ENCODE data around the gene FAM135A.

- TF ChIP-seq EZH2 (IDR thresholded peaks at IDR 0.05; ENCODE audit: insufficient read depth, poor library complexity, severe bottlenecking): no peak
- TF ChIP-seq EZH2phosphoT487 (IDR thresholded peaks at IDR 0.05; ENCODE audit: insufficient read depth, low read depth): no peak
Measured at GRCh38 chr6:70375166-70375565, 38.1 kb upstream of the FAM135A start.

All from GM23248 (cell line).